Measurements from ENCODE around the gene ANXA4.
"Not testable (repeated sequence)": the region's sequence is repeated elsewhere in the genome, so short reads cannot be mapped to it uniquely, and the experiment has no call there.

The ANXA4 gene

DNA sequence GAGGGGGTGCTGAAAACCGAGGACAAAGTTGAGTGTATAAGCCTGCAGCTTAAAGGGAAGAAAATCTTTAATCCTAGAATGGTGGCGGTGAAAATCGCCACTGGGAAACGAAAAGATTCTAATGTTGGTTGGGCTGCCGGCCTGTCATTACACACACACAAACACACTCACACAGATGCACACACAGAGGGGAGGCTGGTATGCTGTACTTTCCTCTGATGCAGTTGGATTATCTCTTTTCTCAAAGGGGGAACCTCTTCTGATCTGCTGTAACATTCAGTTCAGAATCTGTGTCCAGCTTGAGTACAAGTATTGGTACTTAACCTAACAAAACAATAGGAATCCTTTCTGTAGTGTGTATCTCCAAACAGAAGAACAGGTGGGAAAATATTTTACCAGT is 39.0 kb downstream of the ANXA4 start:
- no peak for DNase-seq

- no peak for DNase-seq
Observed at GRCh38 chr2:69781321-69782248, 39.7 kb downstream of the ANXA4 start.

DNA sequence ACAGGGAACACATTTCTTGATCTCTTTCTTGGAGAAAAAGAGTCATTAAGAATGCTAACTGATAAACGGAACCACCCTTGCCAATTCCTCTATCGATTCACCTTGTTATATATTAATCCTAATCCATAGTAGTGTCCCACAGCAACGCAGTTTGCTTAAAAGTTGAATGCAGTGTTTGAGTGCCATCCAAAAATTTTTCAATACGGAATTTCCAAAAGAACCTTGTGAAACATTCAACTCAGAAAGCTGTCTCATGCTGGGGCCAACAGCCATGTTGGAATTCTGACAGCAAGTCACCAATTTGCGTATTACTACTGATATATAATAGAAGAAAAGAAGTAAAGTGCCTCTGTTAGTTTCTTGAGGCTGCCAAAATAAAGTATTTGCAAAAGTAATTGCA is 42.3 kb downstream of the ANXA4 start:
- DNase-seq, result no peak

GRCh38 chr2:69785358-69785757 is 43.4 kb downstream of the ANXA4 start:
- DNase-seq, result no peak

GRCh38 chr2:69786052-69786560 is 44.2 kb downstream of the ANXA4 start:
- no peak for DNase-seq

- no peak for DNase-seq
Observed at GRCh38 chr2:69789175-69789721, 47.3 kb downstream of the ANXA4 start.

DNA sequence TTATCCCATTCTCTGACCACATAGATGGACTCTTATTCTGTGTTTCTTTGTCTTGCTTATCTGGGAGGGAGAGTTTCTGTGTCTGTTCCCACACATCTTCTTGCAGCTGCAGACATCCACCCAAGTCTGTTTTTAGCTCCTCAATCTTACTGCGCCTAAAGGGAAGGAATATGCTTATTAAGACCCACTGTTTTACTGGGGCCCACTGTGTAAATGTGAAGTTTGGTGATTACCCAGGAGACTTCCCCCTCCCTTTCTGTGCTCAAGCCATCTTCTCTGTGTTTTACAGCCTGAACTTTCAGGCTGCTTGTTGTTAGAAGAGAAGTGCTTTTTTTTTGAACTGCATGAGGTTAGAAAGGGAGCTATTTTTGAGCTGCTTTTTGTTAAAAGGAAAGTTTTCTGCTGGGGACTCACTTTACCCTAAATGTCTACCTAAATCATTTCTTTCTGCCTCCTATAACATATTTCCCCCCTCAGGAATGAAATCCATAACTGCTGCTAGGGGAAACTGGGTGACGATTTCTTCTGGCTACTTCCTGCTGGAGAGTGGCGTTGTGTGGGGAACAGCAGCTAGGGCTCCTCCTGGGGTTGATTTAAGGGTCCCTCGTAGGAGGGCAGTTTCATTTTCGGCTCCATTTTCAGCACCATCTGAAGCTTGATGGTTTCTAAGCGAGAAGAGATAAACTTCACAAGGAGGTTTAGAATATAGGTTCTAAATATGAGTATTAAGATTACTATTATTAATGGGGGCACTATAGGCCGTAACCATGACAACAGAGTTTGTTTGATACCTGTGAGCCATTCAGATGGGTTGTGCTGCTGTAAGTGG is 48.1 kb downstream of the ANXA4 start:
- no peak for DNase-seq

GRCh38 chr2:69790601-69790959 is 48.6 kb downstream of the ANXA4 start:
- DNase-seq, result no peak

DNA sequence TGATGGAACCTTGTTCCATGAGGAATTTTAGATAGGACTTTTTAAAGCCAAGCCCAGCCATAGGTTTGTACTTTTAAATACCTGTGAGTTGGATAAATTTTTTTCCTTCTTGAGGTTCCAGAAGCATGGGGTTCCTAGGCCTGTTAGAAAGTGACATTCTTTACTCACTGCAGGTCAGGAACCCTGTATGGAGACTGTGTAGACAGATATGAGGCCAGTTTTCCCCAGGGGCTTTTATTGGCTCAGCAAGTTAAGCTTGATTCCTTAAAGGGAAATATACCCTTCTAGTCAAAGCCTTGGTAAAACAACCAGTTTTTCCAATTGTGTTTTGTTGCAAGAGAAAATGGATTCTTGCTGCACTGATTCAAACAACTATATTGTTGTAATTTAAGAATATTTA is 49.1 kb downstream of the ANXA4 start:
- DNase-seq, result no peak

DNA sequence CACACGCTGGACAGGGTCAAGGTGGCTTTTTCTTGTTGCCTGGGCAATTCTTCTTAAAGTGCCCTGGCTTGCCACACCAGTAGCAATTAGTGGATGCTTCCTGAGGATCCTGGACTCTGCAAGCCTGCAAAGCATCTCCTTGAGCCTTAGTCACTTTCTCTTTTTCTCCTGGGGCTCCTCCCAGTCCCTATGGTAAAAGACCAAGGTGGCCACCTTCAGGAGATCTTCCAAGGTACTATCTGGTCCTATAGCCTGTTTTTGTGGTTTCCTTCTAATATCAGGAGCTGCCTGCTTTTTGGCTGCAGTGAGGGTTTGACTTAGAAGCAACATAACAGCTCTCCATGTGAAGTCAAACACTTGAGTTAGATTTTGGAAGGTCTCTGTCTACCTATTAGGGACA is 54.2 kb downstream of the ANXA4 start:
- no peak for DNase-seq

DNA sequence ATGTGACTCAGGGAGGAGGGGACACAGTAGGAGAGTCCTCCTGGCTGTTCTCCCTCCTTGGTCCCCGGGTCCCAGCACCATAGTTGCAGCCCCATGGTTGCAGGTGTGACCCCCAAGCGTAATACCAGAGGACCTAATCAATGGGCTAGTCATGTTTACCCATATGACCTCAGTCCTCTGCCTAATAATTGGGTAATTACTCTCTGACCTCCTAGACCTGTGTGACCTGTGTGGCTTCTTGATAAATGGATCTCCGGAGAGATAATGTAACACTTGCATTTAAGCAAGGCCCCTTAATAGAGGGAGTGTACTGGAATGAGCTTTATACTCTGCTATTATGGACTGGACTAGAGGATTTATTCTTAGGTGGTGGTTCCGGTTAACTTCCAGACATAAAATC is 55.3 kb downstream of the ANXA4 start:
- no peak for DNase-seq

- DNase-seq, result no peak
Observed at GRCh38 chr2:69797836-69798289, 55.9 kb downstream of the ANXA4 start.

- DNase-seq, result no peak
Observed at GRCh38 chr2:69798290-69798908, 56.5 kb downstream of the ANXA4 start.

- DNase-seq, result no peak
Observed at GRCh38 chr2:69798909-69799526, 57.1 kb downstream of the ANXA4 start.

DNA sequence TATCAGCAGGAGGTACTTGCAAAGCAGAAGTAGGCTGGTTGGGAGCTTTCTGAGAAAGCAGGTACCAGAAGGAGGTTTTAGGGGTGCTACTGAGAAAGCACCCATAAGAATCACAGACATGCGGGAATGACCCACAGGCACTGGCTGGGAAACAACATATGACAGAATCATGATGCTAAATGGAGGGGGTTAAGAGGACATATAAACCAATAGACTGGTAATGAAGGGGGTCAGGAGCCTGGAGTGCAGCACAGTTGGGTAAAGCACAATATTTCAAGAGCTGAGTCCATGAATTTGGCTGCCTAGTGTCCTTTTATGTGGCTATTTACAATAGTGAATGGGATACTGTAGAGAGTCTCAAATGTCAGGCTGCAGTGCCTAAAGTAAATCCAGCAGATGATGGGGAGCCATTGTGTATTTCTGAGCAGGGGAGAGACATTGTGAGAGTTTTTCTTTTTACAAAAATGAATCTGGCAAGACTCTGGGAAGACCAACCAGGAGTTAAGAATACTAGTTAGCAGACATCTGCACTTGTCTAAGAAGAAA is 59.9 kb downstream of the ANXA4 start:
- no peak for DNase-seq

DNA sequence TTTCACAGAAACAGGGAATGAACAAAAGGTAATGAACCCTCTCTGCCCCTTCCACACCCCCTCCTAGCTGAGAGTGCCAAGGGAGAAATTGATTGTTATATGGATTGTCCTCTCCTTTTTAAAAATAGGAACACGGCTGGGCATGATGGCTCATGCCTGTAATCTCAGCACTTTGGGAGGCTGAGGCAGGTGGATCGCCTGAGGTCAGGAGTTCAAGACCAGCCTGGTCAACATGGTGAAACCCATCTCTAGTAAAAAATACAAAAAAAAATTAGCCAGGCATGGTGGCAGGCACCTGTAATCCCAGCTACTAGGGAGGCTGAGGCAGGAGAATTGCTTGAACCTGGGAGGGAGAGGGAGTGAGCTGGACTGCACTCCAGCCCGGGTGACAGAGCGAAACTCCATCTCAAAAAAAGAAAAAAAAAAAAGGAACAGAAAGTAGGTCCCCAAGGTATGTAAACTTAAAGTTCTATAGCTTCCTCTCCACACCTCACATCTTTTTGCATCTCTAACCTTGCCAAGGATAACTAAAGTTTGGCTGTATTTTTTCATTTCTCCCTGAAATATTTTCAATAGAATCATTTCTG is 60.9 kb downstream of the ANXA4 start:
- DNase-seq, result not testable (repeated sequence)

GRCh38 chr2:69804416-69804815 is 62.5 kb downstream of the ANXA4 start:
- DNase-seq, result no peak

DNA sequence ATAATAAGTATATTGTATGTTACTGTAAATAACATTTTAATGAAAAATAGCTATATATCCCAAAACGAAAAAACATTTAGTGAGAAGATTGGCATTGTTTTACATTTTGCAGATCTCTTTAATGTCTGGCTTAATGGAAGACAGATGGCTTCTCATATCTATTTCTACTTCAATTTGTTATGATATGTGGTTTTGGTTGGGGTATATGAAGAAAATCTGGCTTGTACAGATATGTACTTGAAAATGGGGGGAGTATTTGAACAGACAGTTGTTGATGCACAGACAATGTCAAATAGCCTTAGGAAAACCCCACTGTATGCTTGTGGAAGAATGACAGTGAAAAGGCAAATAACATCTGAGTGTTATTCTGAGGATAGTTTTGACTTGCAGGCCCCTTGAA is 64.0 kb downstream of the ANXA4 start:
- no peak for DNase-seq

- no peak for DNase-seq
Observed at GRCh38 chr2:69807821-69808540, 66.0 kb downstream of the ANXA4 start.

DNA sequence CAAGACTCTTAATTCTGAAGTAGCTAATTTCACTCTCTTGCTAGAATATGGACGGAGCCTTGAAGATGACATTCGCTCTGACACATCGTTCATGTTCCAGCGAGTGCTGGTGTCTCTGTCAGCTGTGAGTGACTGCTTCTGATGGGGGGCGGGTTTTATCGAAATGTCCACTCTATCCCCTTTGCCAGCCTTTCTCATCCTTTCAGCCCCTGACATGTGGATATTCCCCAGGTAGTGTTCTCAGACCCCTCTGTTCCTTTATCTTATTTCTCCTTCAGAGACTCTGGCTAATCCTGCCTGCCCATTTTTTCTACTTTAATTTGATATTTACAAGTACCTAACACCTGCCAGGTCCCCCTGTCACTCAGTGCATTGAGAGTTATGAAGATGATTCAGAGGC is 68.6 kb downstream of the ANXA4 start:
- DNase-seq, result no peak

DNA sequence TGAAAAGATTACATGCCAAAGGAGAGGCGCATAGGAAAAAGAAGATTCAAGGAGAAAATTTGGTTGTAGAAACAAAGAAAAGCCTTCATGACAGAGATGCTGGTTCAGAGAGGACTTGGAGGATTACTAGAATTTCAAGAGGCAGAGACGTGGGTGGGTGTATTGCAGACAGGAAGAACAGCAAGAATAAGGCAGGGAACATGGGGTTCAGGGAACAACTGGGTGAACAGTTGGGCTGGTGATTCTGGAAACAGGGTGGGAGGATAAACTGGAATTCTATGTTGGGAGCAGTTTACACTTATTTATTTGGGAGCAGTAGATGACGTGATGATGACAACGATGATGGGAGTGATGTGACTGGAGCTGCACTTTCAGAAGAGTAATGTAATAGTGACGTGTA is 69.1 kb downstream of the ANXA4 start:
- no peak for DNase-seq

Measured in NCI-H1048 (cell line).